Sigmoid colon (tissue), 4 donors: Measurements from ENCODE around the gene CNOT10.

Experiments used
- POLR2AphosphoS5 ChIP-seq, 4 donors: sonication (generic); formaldehyde crosslinking; IDR thresholded peaks; one replicate each; pipeline ENCODE4 v1.6.1; 2017; ENCODE audit warnings: antibody characterized with exemption in 4 of 4
- TF ChIP-seq, protein P1 (sequence below), 4 experiments: fragments of 450-650 bp in 3 of 4; fragments of 200-600 bp in 1 of 4; IDR thresholded peaks; one replicate each; pipeline ENCODE4 v1.5.1; 2016 to 2019; ENCODE audit warnings: antibody characterized with exemption in 4 of 4, mild to moderate bottlenecking in 3 of 4, moderate library complexity in 2 of 4

DNA sequence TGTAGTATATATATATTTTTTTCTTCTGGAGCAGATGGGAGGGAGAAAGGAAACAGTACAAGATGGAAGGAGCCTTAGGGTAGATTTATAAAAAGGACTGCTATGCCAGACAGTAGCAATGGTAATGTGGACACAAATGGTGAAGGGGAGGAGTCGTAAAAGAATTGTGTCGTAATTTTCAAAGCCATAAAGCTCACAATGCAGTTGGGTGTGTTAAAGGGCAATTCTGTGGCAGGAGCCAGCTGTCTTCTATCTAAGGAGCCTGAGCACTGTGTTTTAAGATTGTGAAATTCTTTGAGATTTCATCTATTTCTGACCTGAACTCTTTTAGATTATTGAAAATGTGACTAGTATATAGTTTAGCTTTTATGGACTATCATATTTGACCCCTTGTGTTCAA lies 58.9 kb downstream of the CNOT10 start:
- TF ChIP-seq, protein P1, sequence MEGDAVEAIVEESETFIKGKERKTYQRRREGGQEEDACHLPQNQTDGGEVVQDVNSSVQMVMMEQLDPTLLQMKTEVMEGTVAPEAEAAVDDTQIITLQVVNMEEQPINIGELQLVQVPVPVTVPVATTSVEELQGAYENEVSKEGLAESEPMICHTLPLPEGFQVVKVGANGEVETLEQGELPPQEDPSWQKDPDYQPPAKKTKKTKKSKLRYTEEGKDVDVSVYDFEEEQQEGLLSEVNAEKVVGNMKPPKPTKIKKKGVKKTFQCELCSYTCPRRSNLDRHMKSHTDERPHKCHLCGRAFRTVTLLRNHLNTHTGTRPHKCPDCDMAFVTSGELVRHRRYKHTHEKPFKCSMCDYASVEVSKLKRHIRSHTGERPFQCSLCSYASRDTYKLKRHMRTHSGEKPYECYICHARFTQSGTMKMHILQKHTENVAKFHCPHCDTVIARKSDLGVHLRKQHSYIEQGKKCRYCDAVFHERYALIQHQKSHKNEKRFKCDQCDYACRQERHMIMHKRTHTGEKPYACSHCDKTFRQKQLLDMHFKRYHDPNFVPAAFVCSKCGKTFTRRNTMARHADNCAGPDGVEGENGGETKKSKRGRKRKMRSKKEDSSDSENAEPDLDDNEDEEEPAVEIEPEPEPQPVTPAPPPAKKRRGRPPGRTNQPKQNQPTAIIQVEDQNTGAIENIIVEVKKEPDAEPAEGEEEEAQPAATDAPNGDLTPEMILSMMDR (IDR thresholded peaks at IDR 0.05), result no peak
- no peak for TF ChIP-seq POLR2AphosphoS5 (IDR thresholded peaks at IDR 0.05)
